NCI-H2107 (cell line): ENCODE measurements around the gene CDKL1.

ENCODE experiments used
- DNase-seq: peaks from one replicate; lab custom pipeline; 2025; lab: John Stamatoyannopoulos, UW

Gene CDKL1

GRCh38 chr14:50396631-50397389, at the start of gene CDKL1:
Gene CDKL1, minus strand, starts transcription at chr14:50396881. Its CDS starts 1,013 bp downstream, at chr14:50395868.
- DNase-seq: no peak

GRCh38 chr14:50434528-50434927, 37.8 kb upstream of the CDKL1 start:
- no peak for DNase-seq

- no peak for DNase-seq
These were observed 35.5 kb upstream of the CDKL1 start for GRCh38 chr14:50432131-50432530.

- no peak for DNase-seq
These were observed 29.1 kb upstream of the CDKL1 start for GRCh38 chr14:50425816-50426215.

GRCh38 chr14:50425105-50425504, 28.4 kb upstream of the CDKL1 start:
- no peak for DNase-seq

GRCh38 chr14:50423529-50423928, 26.8 kb upstream of the CDKL1 start:
- no peak for DNase-seq

- DNase-seq: no peak
These were observed 24.8 kb upstream of the CDKL1 start for GRCh38 chr14:50421499-50421898.

- DNase-seq: no peak
These were observed 21.2 kb upstream of the CDKL1 start for GRCh38 chr14:50417853-50418252.

- DNase-seq: no peak
These were observed 14.2 kb upstream of the CDKL1 start for GRCh38 chr14:50410921-50411320.

- no peak for DNase-seq
These were observed 13.4 kb upstream of the CDKL1 start for GRCh38 chr14:50410071-50410470.

GRCh38 chr14:50407111-50407812, 10.6 kb upstream of the CDKL1 start:
- no peak for DNase-seq

GRCh38 chr14:50403419-50403818, 6.7 kb upstream of the CDKL1 start:
- no peak for DNase-seq

GRCh38 chr14:50402965-50403364, 6.3 kb upstream of the CDKL1 start:
- DNase-seq: no peak

- DNase-seq: no peak
These were observed 3.8 kb upstream of the CDKL1 start for GRCh38 chr14:50400461-50400860.

GRCh38 chr14:50399251-50400032, 2.8 kb upstream of the CDKL1 start:
- DNase-seq: no peak

- DNase-seq: no peak
These were observed 1.5 kb upstream of the CDKL1 start for GRCh38 chr14:50398189-50398580.

- DNase-seq: no peak
These were observed 908 bp upstream of the CDKL1 start for GRCh38 chr14:50397390-50398188.

- no peak for DNase-seq
These were observed 1.2 kb downstream of the CDKL1 start for GRCh38 chr14:50395448-50395847.

- no peak for DNase-seq
These were observed 2.0 kb downstream of the CDKL1 start for GRCh38 chr14:50394713-50395112.

GRCh38 chr14:50389668-50390441, 6.8 kb downstream of the CDKL1 start:
- DNase-seq: no peak

- no peak for DNase-seq
These were observed 8.3 kb downstream of the CDKL1 start for GRCh38 chr14:50388256-50388931.
